ENCODE data around the gene SLC24A3.
"Not testable (repeated sequence)": the region's sequence is repeated elsewhere in the genome, so short reads cannot be mapped to it uniquely, and the experiment has no call there.

SLC24A3 gene

GRCh38 chr20:19670829-19671228 is 458.4 kb downstream of the SLC24A3 start:
- Histone ChIP-seq H3K9me3 (ENCODE audit: insufficient read depth, low read depth, low read length) (no peaks in the 10 kb centered on the region), H3K9ac (ENCODE audit: low read depth, low read length) (no peak overlapping the region), H3K27ac (ENCODE audit: low read depth, low read length) (no peak overlapping the region), H3K36me3 (ENCODE audit: insufficient read depth, low read length) (no peaks in the 10 kb centered on the region), H3K4me1 (ENCODE audit: insufficient read depth, low read length) (no peaks in the 10 kb centered on the region), H3K27me3 (ENCODE audit: insufficient read depth, low read length) (no peaks in the 10 kb centered on the region), H3K4me3 (ENCODE audit: low read length) (no peak overlapping the region)
- 88% methylated on average over 3 of the region's 3 CpGs for WGBS

- no peaks in the 10 kb centered on the region for H3K27me3 ChIP-seq (ENCODE audit: insufficient read depth, low read length)
- no peak overlapping the region for H3K4me3 ChIP-seq (ENCODE audit: low read length)
- no peak overlapping the region for H3K9ac ChIP-seq (ENCODE audit: low read depth, low read length)
- H3K27ac ChIP-seq (ENCODE audit: low read depth, low read length), result no peak overlapping the region
- H3K9me3 ChIP-seq (ENCODE audit: insufficient read depth, low read depth, low read length), result no peaks in the 10 kb centered on the region
- no peaks in the 10 kb centered on the region for H3K4me1 ChIP-seq (ENCODE audit: insufficient read depth, low read length)
- 95% methylated on average over 1 of the region's 1 CpG for WGBS
- no peaks in the 10 kb centered on the region for H3K36me3 ChIP-seq (ENCODE audit: insufficient read depth, low read length)
Observed at GRCh38 chr20:19671374-19671773, 458.9 kb downstream of the SLC24A3 start.

GRCh38 chr20:19672498-19672897 is 460.1 kb downstream of the SLC24A3 start:
- no peaks in the 10 kb centered on the region for H3K9me3 ChIP-seq (ENCODE audit: insufficient read depth, low read depth, low read length)
- WGBS, result 89% methylated on average over 5 of the region's 5 CpGs
- no peaks in the 10 kb centered on the region for H3K27me3 ChIP-seq (ENCODE audit: insufficient read depth, low read length)

GRCh38 chr20:19673575-19673974 is 461.1 kb downstream of the SLC24A3 start:
- Histone ChIP-seq H3K4me1 (ENCODE audit: insufficient read depth, low read length) (no peaks in the 10 kb centered on the region), H3K27ac (ENCODE audit: low read depth, low read length) (no peak overlapping the region), H3K27me3 (ENCODE audit: insufficient read depth, low read length) (no peaks in the 10 kb centered on the region), H3K36me3 (ENCODE audit: insufficient read depth, low read length) (no peaks in the 10 kb centered on the region), H3K9ac (ENCODE audit: low read depth, low read length) (no peak overlapping the region), H3K4me3 (ENCODE audit: low read length) (no peak overlapping the region), H3K9me3 (ENCODE audit: insufficient read depth, low read depth, low read length) (no peaks in the 10 kb centered on the region)

More at GRCh38 chr20:19672498-19672897, 460.1 kb downstream of the SLC24A3 start:
- Histone ChIP-seq H3K27ac (ENCODE audit: low read depth, low read length) (no peak overlapping the region), H3K36me3 (ENCODE audit: insufficient read depth, low read length) (no peaks in the 10 kb centered on the region), H3K4me3 (ENCODE audit: low read length) (no peak overlapping the region), H3K4me1 (ENCODE audit: insufficient read depth, low read length) (no peaks in the 10 kb centered on the region), H3K9ac (ENCODE audit: low read depth, low read length) (no peak overlapping the region)

GRCh38 chr20:19676202-19676601 is 463.8 kb downstream of the SLC24A3 start:
- no peaks in the 10 kb centered on the region for H3K4me1 ChIP-seq (ENCODE audit: insufficient read depth, low read length)
- H3K27me3 ChIP-seq (ENCODE audit: insufficient read depth, low read length), result no peaks in the 10 kb centered on the region
- 100% methylated on average over 4 of the region's 4 CpGs for WGBS

GRCh38 chr20:19677336-19677735 is 464.9 kb downstream of the SLC24A3 start:
- Histone ChIP-seq H3K27me3 (ENCODE audit: insufficient read depth, low read length) (no peaks in the 10 kb centered on the region), H3K9me3 (ENCODE audit: insufficient read depth, low read depth, low read length) (0 out of 2 replicates have a peak, but pooled peaks cover 8% of the 10 kb centered on the region), H3K4me1 (ENCODE audit: insufficient read depth, low read length) (no peaks in the 10 kb centered on the region), H3K27ac (ENCODE audit: low read depth, low read length) (no peak overlapping the region), H3K9ac (ENCODE audit: low read depth, low read length) (no peak overlapping the region), H3K4me3 (ENCODE audit: low read length) (no peak overlapping the region), H3K36me3 (ENCODE audit: insufficient read depth, low read length) (no peaks in the 10 kb centered on the region)
- WGBS, result 95% methylated on average over 5 of the region's 5 CpGs

More at GRCh38 chr20:19676202-19676601, 463.8 kb downstream of the SLC24A3 start:
- no peak overlapping the region for H3K4me3 ChIP-seq (ENCODE audit: low read length)
- H3K27ac ChIP-seq (ENCODE audit: low read depth, low read length), result no peak overlapping the region
- 0 out of 2 replicates have a peak, but pooled peaks cover 8% of the 10 kb centered on the region for H3K9me3 ChIP-seq (ENCODE audit: insufficient read depth, low read depth, low read length)
- no peaks in the 10 kb centered on the region for H3K36me3 ChIP-seq (ENCODE audit: insufficient read depth, low read length)
- H3K9ac ChIP-seq (ENCODE audit: low read depth, low read length), result no peak overlapping the region

- WGBS, result 95% methylated on average over 38 of the region's 38 CpGs
- not testable (repeated sequence) for H3K9me3 ChIP-seq (ENCODE audit: insufficient read depth, low read depth, low read length)
Observed at GRCh38 chr20:19678591-19678990, 466.1 kb downstream of the SLC24A3 start.

GRCh38 chr20:19679900-19680495 is 467.6 kb downstream of the SLC24A3 start:
- Histone ChIP-seq H3K27ac (ENCODE audit: low read depth, low read length) (no peak overlapping the region), H3K9ac (ENCODE audit: low read depth, low read length) (no peak overlapping the region), H3K36me3 (ENCODE audit: insufficient read depth, low read length) (no peaks in the 10 kb centered on the region), H3K9me3 (ENCODE audit: insufficient read depth, low read depth, low read length) (0 out of 2 replicates have a peak, but pooled peaks cover 8% of the 10 kb centered on the region), H3K27me3 (ENCODE audit: insufficient read depth, low read length) (no peaks in the 10 kb centered on the region), H3K4me3 (ENCODE audit: low read length) (no peak overlapping the region), H3K4me1 (ENCODE audit: insufficient read depth, low read length) (no peaks in the 10 kb centered on the region)
- 93% methylated on average over 5 of the region's 5 CpGs for WGBS

More at GRCh38 chr20:19678591-19678990, 466.1 kb downstream of the SLC24A3 start:
- not testable (repeated sequence) for H3K36me3 ChIP-seq (ENCODE audit: insufficient read depth, low read length); H3K4me3 ChIP-seq (ENCODE audit: low read length); H3K9ac ChIP-seq (ENCODE audit: low read depth, low read length); H3K4me1 ChIP-seq (ENCODE audit: insufficient read depth, low read length); H3K27ac ChIP-seq (ENCODE audit: low read depth, low read length); H3K27me3 ChIP-seq (ENCODE audit: insufficient read depth, low read length)

GRCh38 chr20:19682249-19682648 is 469.8 kb downstream of the SLC24A3 start:
- H3K36me3 ChIP-seq (ENCODE audit: insufficient read depth, low read length), result no peaks in the 10 kb centered on the region
- H3K4me3 ChIP-seq (ENCODE audit: low read length), result no peak overlapping the region
- no peak overlapping the region for H3K27ac ChIP-seq (ENCODE audit: low read depth, low read length)
- 86% methylated on average over 2 of the region's 2 CpGs for WGBS
- no peaks in the 10 kb centered on the region for H3K27me3 ChIP-seq (ENCODE audit: insufficient read depth, low read length)
- 0 out of 2 replicates have a peak, but pooled peaks cover 13% of the 10 kb centered on the region for H3K9me3 ChIP-seq (ENCODE audit: insufficient read depth, low read depth, low read length)
- no peak overlapping the region for H3K9ac ChIP-seq (ENCODE audit: low read depth, low read length)
- H3K4me1 ChIP-seq (ENCODE audit: insufficient read depth, low read length), result no peaks in the 10 kb centered on the region

- no peak overlapping the region for H3K4me3 ChIP-seq (ENCODE audit: low read length)
- H3K27me3 ChIP-seq (ENCODE audit: insufficient read depth, low read length), result no peaks in the 10 kb centered on the region
- H3K9ac ChIP-seq (ENCODE audit: low read depth, low read length), result no peak overlapping the region
- no peaks in the 10 kb centered on the region for H3K4me1 ChIP-seq (ENCODE audit: insufficient read depth, low read length)
- H3K9me3 ChIP-seq (ENCODE audit: insufficient read depth, low read depth, low read length), result 0 out of 2 replicates have a peak, but pooled peaks cover 13% of the 10 kb centered on the region
- 95% methylated on average over 3 of the region's 3 CpGs for WGBS
- no peaks in the 10 kb centered on the region for H3K36me3 ChIP-seq (ENCODE audit: insufficient read depth, low read length)
- H3K27ac ChIP-seq (ENCODE audit: low read depth, low read length), result no peak overlapping the region
Observed at GRCh38 chr20:19683188-19683587, 470.7 kb downstream of the SLC24A3 start.

GRCh38 chr20:19683822-19684221 is 471.4 kb downstream of the SLC24A3 start:
- no peak overlapping the region for H3K9ac ChIP-seq (ENCODE audit: low read depth, low read length)
- H3K9me3 ChIP-seq (ENCODE audit: insufficient read depth, low read depth, low read length), result 0 out of 2 replicates have a peak, but pooled peaks cover 13% of the 10 kb centered on the region
- WGBS, result 97% methylated on average over 3 of the region's 3 CpGs
- H3K36me3 ChIP-seq (ENCODE audit: insufficient read depth, low read length), result no peaks in the 10 kb centered on the region
- no peaks in the 10 kb centered on the region for H3K4me1 ChIP-seq (ENCODE audit: insufficient read depth, low read length)
- H3K4me3 ChIP-seq (ENCODE audit: low read length), result no peak overlapping the region
- no peaks in the 10 kb centered on the region for H3K27me3 ChIP-seq (ENCODE audit: insufficient read depth, low read length)
- H3K27ac ChIP-seq (ENCODE audit: low read depth, low read length), result no peak overlapping the region
